ENCODE results near the gene HDDC3.

Gene HDDC3

GRCh38 chr15:90959894-90960293 lies 27.5 kb upstream of the HDDC3 start:
- TF ChIP-seq CTCF (IDR thresholded peaks at IDR 0.05; ENCODE audit: low read depth, low read length) = no peak
- H3K4me3 ChIP-seq (replicated peaks in 1 of 2; ENCODE audit: low read depth in 2 of 2, low read length in 2 of 2) = no peak overlapping the region
- DNase-seq (ENCODE audit: low read depth in 2 of 2) = peak in 1 of 2 donors; percentile 46

DNA sequence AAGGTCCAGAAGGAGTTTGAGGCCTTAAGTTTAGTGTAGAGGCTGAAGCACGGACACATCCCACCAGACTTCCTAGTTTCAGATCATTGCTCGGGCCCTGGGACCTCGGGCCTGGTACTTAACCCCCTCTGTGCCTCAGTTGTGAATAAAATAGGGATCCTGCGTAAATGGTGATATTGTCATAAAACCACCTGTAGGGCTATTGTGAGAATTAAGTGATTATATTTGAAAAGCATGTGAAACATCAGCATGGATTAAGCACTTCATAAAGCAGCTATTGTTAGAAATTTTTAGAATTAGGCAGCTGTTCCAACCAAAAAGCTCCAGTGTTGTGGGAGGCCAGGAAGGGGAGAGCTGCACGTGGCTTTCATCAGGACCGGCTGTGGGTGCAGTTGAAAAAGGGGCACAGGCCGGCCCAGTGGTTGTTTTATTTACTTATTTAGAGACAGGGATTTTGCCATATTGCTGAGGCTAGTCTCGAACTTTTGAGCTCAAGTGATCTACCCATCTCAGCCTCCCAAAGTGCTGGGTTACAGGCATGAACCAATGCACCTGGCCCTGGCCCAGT lies 26.8 kb upstream of the HDDC3 start:
- DNase-seq (ENCODE audit: low read depth in 2 of 2) = no peak
- no peak overlapping the region for H3K4me3 ChIP-seq (replicated peaks in 1 of 2; ENCODE audit: low read depth in 2 of 2, low read length in 2 of 2)
- TF ChIP-seq CTCF (IDR thresholded peaks at IDR 0.05; ENCODE audit: low read depth, low read length) = no peak

- no peak for TF ChIP-seq CTCF (IDR thresholded peaks at IDR 0.05; ENCODE audit: low read depth, low read length)
- peak overlapping the region in 1 of 2 donors; percentile 39 for H3K4me3 ChIP-seq (replicated peaks in 1 of 2; ENCODE audit: low read depth in 2 of 2, low read length in 2 of 2)
- DNase-seq (ENCODE audit: low read depth in 2 of 2) = no peak
These were observed 25.4 kb upstream of the HDDC3 start for GRCh38 chr15:90957791-90958190.

GRCh38 chr15:90957031-90957790 lies 24.9 kb upstream of the HDDC3 start:
- no peak for TF ChIP-seq CTCF (IDR thresholded peaks at IDR 0.05; ENCODE audit: low read depth, low read length)
- H3K4me3 ChIP-seq (replicated peaks in 1 of 2; ENCODE audit: low read depth in 2 of 2, low read length in 2 of 2) = peak overlapping the region; percentile 61 to 67
- DNase-seq (ENCODE audit: low read depth in 2 of 2) = peak in 1 of 2 donors; percentile 32

DNA sequence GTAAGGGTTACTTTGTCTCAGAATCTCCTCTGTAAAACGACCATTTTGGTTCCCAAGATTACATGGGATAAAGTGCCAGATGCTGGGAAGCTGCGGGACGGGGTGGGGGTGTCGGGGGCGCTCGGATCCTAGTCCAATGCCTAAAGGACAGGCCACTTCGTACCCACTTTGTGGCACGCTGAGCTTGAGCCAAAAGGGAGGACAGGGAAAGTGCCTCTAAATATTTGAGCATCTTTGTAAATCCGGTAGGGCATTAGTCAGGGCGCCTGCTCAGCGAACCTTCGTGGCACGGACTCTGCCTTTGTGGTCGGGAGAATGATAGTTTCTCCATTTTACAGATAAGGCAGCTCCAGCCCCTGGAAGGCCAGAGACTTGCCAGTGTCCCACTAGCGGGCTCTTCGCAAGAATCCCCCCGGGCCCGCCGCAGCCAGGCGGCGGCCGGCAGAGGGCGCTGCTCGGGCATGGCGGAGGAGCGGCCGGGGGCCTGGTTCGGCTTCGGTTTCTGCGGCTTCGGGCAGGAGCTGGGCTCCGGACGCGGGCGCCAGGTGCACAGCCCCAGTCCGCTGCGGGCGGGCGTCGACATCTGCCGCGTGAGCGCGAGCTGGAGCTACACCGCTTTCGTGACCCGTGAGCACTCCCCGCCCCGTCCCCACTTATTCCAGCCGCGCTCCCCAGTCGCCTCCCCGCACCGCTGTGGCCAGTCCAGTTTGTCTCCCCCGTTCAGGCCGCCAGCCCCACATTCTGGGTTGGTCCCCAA lies 24.1 kb upstream of the HDDC3 start:
- TF ChIP-seq CTCF (IDR thresholded peaks at IDR 0.05; ENCODE audit: low read depth, low read length) = peak; percentile 53
- H3K4me3 ChIP-seq (replicated peaks in 1 of 2; ENCODE audit: low read depth in 2 of 2, low read length in 2 of 2) = peak overlapping the region; percentile 61 to 67
- peak; percentile 72 to 84 for DNase-seq (ENCODE audit: low read depth in 2 of 2)

- no peak for DNase-seq (ENCODE audit: low read depth in 2 of 2)
These were observed 23.4 kb upstream of the HDDC3 start for GRCh38 chr15:90955624-90956273.

More at GRCh38 chr15:90955624-90956273, 23.4 kb upstream of the HDDC3 start:
- TF ChIP-seq CTCF (IDR thresholded peaks at IDR 0.05; ENCODE audit: low read depth, low read length) = no peak
- H3K4me3 ChIP-seq (replicated peaks in 1 of 2; ENCODE audit: low read depth in 2 of 2, low read length in 2 of 2) = peak overlapping the region in 1 of 2 donors; percentile 82
